GM19023 (cell line): ENCODE measurements around the gene TTC28.

Experiments
- ATAC-seq: cut with Tn5 transposase; IDR thresholded peaks from one replicate; pipeline ENCODE4 v1.9.1; 2021; ENCODE audit warnings: mild to moderate bottlenecking, moderate library complexity; ENCODE audit not compliant: unreplicated experiment

The TTC28 gene

DNA sequence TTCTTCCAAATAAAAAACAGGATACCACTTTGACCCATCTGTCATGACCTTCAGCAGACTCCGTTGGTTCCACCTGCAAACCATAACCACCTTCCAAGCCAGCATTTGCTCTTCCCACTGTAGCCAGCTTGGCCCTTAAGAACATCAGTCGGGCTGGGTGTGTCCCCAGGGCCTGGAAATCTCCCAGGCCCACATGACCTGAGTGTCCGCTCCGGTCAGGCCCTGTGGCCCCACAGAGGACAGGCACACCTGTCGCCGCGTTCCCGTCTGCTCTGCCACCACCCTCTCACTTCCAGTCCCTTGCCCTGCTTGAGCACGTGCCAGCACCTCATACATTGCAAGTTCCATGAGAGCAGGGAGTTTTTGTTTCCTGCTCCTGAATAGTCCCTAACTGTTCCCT lies 694.9 kb downstream of the TTC28 start:
- no peak for ATAC-seq

DNA sequence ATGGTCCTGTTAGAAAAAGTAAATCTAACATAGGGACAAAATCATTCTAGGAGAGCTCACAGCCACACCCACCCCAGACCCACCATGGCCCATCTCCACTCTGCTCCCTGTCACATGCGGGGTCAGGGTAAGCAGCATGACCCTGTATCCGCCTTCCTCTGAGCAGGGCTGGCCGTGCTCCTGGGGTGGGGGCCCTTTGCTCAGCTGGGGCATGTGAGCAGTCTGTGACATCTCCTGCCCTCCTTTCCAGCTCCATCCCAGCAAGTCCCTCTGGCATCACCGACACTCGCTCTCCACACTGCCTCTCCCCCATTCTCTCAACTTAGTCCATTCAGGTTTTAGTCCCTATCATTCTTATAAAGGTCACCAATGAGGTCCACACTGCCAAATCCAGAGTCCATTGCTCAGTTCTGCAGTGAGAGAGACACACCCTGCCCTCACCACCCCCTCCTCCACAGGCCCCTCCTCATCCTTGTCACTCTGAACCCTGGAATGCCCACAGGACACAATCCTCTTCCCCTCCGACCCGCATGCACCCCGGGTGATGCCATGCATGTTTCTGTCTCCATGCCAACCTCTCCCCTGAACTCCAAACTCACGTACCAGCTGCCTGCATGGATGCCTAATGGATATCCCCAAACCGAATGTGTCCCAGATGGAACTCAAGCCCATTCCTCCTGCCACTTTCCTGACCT lies 695.5 kb downstream of the TTC28 start:
- no peak for ATAC-seq

- ATAC-seq: no peak
These were observed 696.3 kb downstream of the TTC28 start for GRCh38 chr22:27983361-27983791.

GRCh38 chr22:27982630-27983180 lies 696.9 kb downstream of the TTC28 start:
- no peak for ATAC-seq

GRCh38 chr22:27982106-27982505 lies 697.5 kb downstream of the TTC28 start:
- ATAC-seq: no peak

DNA sequence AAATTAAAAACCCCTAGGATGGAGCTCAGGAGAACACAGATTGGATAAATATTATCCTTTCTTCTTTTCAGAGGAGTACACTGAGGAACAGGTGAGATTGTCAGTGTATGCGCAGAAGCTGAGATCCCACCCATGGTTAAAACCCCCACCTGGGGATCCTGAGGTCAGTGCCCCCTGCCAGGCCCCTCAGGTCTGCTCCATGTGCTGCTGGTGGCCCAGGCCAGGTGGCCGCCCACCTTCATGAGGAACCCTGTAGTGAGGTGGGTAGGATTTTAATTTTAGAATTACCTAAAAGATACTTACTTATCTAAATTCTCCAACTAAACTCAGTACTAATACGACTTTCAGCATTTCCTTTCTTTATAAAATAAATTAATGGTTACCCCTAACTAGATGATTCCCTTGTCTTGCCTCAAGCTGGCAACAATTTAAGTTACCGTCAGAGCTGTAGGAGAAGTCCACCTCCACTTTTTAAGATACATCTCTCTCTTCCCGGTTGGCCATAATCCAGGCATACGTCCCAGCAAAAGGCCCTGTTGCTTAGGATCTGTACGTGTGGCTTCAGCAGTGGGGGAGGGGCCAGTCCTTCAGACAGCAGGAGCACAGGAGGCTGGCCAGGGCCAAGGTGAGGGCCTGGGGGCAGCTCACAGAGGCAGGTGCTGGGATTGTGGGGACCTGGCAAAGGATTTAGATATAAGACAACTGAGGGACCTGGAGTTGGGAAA lies 699.1 kb downstream of the TTC28 start:
- no peak for ATAC-seq

GRCh38 chr22:27978802-27979201 lies 700.8 kb downstream of the TTC28 start:
- no peak for ATAC-seq

GRCh38 chr22:27978317-27978716 lies 701.3 kb downstream of the TTC28 start:
- no peak for ATAC-seq

DNA sequence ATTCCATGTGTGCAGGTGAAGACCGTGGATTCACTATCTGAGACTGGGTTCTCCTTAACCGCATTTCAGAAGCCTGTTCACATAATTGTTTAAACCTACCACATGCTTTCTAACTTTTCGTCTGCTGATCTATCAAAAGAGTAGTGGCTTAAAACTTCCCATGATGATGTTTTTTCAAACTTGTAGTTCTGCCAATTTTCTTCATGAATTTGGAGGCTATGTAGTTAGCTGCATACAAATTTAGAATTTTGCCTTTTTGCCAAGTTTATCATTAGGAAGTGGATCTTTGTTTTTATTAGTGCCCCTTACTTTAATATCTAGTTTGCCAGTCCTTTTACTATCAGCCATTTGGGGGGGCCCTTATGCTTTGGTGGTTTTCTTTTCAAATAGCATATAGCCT lies 703.1 kb downstream of the TTC28 start:
- ATAC-seq: no peak

GRCh38 chr22:27975381-27976013 lies 704.1 kb downstream of the TTC28 start:
- no peak for ATAC-seq

- ATAC-seq: no peak
These were observed 705.8 kb downstream of the TTC28 start for GRCh38 chr22:27973846-27974245.

GRCh38 chr22:27972732-27973698 lies 706.6 kb downstream of the TTC28 start:
- ATAC-seq: no peak

GRCh38 chr22:27971926-27972325 lies 707.7 kb downstream of the TTC28 start:
- no peak for ATAC-seq

DNA sequence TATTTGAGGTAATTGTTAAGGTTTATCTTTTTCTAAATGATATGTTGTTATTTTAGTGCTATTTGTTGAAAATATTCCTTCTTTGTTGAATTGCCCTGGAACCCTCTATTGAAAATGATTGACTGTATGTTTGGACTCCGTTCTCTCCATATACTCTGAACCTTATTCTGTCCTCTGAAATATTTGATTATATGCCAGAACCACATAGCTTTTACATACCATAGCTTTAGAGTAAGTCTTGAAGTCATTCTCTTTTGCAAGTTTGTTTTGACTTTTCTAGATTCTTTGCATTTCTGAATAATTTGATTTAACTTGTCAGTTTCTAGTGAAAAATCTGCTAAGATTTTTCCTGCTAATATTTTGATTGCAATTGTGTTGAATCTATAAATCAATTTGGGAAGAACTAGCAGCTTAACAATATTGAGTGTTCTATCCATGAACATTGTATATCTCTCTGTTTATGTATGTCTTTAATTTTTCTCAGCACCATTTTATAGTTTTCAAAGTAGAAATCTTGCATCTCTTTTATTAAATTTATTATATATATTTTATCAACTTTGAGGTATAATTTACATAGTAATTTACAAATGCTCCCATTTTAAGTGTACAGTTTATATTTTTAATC lies 708.9 kb downstream of the TTC28 start:
- no peak for ATAC-seq

DNA sequence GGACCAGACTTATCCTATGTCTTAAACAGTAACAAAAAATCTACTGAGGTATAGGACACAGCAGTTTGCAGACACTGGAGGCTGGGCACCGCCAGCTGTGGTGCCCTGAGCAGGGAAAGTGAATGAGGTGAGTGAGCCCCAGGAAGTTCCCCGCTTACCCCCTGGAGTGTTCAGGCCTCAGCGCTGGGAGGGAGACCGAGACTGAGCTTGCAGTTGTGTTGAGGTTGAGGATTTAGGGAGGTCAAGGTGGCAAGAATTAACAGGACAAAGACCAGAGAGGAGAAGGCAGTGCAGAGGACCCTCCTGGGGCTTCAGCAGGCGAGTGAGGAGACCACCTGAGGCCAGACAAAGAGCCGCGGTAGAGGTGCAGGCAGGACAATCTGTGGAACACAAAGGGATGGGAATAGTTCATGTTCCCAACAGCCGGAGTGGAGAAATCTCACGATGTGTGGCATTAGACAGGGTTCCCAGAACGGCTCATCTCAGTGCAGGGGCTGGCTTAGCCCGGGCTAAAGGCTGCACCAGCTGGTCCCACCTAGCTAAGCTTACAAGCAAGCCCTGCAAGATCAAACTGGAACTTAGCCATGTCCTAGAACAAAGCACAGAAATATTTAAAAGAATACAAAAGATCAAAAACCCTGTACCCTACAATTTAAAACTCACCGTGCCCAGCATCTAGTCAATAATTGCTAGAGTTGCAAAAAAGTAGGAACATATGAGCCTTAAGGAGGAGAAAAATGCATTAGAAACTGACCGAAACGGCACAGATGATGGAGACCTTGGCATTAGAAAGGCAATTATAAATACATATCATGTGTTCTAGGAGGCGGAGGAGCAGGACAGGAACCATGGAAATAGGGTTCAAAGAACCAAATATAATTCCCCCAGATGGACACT lies 713.2 kb downstream of the TTC28 start:
- no peak for ATAC-seq

GRCh38 chr22:27962268-27963044 lies 717.2 kb downstream of the TTC28 start:
- ATAC-seq: no peak

DNA sequence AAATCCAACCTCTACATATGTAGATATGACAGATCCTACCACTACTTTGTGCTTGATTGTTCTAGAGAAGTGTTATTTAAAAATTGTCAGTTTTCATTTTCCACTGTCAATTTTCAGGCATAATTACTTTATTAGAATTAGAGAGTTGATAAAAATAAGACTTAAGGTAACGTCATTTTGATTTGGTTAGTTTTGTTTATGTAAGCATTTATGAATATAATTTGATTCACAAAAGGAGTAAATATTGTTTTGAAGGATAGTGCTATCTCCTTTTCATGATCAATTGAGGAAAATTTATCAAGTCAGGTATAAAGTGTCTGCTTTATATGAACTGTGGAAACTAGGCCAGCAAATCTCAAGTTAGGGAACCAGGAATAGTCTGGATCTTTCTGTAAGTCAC lies 718.0 kb downstream of the TTC28 start:
- no peak for ATAC-seq

DNA sequence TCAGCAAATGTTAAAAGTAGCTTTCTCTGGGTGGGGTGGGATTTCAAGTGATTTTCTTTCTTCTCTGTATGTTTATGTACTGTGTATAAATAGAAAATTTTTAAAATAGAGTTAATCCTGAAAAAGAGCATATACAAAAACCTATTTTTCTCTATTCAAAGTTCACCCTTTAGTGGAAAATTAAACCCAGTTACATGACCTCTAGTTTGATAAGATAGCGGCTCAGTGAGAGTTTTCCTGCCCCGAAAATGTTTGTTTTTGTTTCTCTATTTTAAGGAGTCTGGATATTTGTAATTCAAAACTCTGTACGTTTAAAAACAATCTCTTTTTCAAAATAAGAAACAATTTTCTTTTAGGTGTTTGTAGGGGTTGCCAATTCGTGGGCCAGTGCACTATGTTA lies 718.5 kb downstream of the TTC28 start:
- ATAC-seq: no peak
